ENCODE measurements around the gene LRRC63.
A peak's percentile ranks its signal among the peaks of the same experiment; 100 is the strongest.

LRRC63 gene

GRCh38 chr13:46320406-46320805 lies 108.7 kb downstream of the LRRC63 start:
- Mint-ChIP-seq H3K27me3 (ENCODE audit: low read depth) (no peaks in the 10 kb centered on the region), H3K9me3 (no peaks in the 10 kb centered on the region), H3K4me1 (ENCODE audit: low read depth) (peaks cover 23% of the 10 kb centered on the region), H3K36me3 (ENCODE audit: low read depth) (peaks cover 6% of the 10 kb centered on the region), H3K4me3 (peak overlapping the region; percentile 38), H3K27ac (peak overlapping the region; percentile 78)

GRCh38 chr13:46320821-46321220 lies 109.1 kb downstream of the LRRC63 start:
- H3K27me3 Mint-ChIP-seq (ENCODE audit: low read depth), result no peaks in the 10 kb centered on the region
- no peaks in the 10 kb centered on the region for H3K9me3 Mint-ChIP-seq
- H3K36me3 Mint-ChIP-seq (ENCODE audit: low read depth), result peaks cover 4% of the 10 kb centered on the region
- peaks cover 22% of the 10 kb centered on the region for H3K4me1 Mint-ChIP-seq (ENCODE audit: low read depth)
- peak overlapping the region; percentile 78 for H3K27ac Mint-ChIP-seq
- H3K4me3 Mint-ChIP-seq, result peak overlapping the region; percentile 69

- Mint-ChIP-seq H3K27ac (peak overlapping the region; percentile 78), H3K36me3 (ENCODE audit: low read depth) (peaks cover 1% of the 10 kb centered on the region), H3K27me3 (ENCODE audit: low read depth) (no peaks in the 10 kb centered on the region), H3K9me3 (no peaks in the 10 kb centered on the region), H3K4me3 (peak overlapping the region; percentile 69), H3K4me1 (ENCODE audit: low read depth) (peaks cover 22% of the 10 kb centered on the region)
Observed at GRCh38 chr13:46321494-46322225, 109.9 kb downstream of the LRRC63 start.

- H3K9me3 Mint-ChIP-seq, result no peaks in the 10 kb centered on the region
- H3K4me3 Mint-ChIP-seq, result no peak overlapping the region
- H3K27ac Mint-ChIP-seq, result no peak overlapping the region
- H3K27me3 Mint-ChIP-seq (ENCODE audit: low read depth), result peaks cover 3% of the 10 kb centered on the region
- H3K36me3 Mint-ChIP-seq (ENCODE audit: low read depth), result no peaks in the 10 kb centered on the region
- peaks cover 28% of the 10 kb centered on the region for H3K4me1 Mint-ChIP-seq (ENCODE audit: low read depth)
Observed at GRCh38 chr13:46324976-46325375, 113.2 kb downstream of the LRRC63 start.
